22Rv1 (cell line): Measurements from ENCODE around the gene ACLY.
"Not testable (repeated sequence)": the region's sequence is repeated elsewhere in the genome, so short reads cannot be mapped to it uniquely, and the experiment has no call there.

Experiments used
- H3K27ac ChIP-seq: fragments of 450-650 bp; 2 replicates; pipeline ENCODE4 v1.5.1; 2017
- ZFX ChIP-seq: fragments of 450-650 bp; IDR thresholded peaks from 2 replicates; pipeline ENCODE4 v1.6.1; 2017; ENCODE audit warnings: antibody characterized with exemption, borderline replicate concordance
- TF ChIP-seq, protein P1 (sequence below): fragments of 450-650 bp; IDR thresholded peaks from 2 replicates; pipeline ENCODE4 v1.5.1; 2017; ENCODE audit warnings: mild to moderate bottlenecking

The ACLY gene

DNA sequence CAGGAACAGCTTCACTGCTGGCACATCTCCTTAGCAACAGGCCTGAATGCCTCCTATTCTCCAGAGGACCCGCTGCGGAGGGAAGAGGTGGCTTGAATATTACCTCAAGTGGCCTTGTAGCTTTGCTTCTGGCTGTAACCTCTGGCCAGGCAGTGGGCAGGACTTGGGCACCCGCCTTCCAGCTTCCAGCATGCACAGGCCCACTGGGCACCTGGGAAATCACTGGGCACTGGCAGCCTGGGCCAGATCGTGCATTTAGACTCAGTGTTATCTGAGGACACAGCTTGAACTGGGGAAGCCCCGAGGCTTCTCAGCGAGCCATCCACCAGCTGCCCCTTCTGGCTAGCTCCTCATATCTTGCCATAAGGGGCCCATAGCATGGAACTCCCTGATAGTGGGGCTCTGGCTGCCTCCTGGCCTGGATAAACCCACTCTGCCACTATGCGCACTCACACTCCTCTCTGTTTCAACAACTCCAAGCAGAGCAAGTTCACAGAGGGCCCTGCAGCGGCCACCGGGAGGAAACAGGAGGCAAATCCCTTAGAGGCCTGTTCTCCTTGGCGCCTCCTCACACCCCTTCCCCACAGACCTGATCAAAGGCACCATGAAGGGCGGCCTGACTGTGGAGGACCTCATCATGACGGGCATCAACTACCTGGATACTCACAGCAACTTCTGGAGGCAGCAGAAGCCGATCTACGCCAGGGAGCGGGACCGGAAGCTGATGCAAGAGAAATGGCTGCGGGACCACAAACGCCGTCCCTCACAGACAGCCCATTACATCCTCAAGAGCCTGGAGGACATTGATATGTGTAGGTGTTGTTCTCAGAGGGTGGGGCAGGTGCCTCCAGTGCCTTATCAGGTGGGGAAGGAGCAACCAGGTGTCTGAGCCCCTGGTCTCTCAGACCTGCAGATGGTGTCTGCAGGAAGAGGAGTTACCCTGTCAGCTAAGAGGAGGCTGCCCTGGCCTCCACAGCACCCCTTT lies 19.5 kb upstream of the ACLY start:
- no peak for TF ChIP-seq ZFX
- TF ChIP-seq, protein P1, sequence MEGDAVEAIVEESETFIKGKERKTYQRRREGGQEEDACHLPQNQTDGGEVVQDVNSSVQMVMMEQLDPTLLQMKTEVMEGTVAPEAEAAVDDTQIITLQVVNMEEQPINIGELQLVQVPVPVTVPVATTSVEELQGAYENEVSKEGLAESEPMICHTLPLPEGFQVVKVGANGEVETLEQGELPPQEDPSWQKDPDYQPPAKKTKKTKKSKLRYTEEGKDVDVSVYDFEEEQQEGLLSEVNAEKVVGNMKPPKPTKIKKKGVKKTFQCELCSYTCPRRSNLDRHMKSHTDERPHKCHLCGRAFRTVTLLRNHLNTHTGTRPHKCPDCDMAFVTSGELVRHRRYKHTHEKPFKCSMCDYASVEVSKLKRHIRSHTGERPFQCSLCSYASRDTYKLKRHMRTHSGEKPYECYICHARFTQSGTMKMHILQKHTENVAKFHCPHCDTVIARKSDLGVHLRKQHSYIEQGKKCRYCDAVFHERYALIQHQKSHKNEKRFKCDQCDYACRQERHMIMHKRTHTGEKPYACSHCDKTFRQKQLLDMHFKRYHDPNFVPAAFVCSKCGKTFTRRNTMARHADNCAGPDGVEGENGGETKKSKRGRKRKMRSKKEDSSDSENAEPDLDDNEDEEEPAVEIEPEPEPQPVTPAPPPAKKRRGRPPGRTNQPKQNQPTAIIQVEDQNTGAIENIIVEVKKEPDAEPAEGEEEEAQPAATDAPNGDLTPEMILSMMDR = no peak
- H3K27ac ChIP-seq = no peak overlapping the region

DNA sequence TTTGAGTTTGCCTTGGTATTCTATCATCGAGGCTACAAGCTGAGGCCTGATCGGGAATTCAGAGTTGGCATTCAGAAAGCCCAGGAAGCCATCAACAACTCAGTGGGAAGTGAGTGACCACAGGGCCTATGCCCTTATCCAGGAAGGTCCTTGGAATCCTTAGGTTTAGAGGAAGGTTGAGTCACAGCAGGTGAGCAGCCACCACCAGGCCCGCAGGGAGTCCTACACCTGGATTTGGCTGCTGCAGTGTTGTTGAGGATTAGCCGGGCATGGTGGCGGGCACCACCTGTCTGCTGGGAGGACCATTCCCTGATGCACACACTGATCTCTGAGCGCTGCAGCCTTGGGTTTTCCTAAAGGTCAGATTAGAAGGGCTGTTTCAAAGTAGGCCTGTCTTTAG lies 16.9 kb upstream of the ACLY start:
- TF ChIP-seq, protein P1 = no peak
- TF ChIP-seq ZFX = no peak
- no peak overlapping the region for H3K27ac ChIP-seq

DNA sequence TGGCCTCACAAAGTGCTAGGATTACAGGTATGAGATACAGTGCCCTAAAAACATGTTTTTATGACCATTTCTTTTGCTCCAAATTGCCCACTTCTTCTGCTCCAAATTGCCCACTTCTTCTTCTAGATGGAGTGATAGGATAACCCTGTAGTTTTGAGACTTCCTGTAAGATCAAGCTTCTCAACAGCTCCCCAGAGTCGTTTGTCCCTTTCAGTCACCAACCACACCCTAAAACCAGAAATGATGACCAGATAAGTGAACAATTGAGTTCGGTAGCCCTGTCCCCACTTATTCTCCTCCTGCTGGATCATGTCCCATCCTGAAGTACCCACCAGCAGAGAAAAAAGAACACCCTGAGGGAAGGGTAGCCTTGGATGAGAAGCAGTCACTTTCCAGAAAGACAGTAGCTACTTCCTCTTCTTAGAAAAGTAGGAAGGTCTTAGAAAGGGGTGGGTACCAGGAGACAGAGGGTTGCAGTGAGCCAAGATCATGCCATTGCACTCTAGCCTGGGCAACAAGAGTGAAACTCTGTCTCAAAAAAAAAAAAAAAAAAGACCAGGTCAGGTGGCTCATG lies 14.2 kb upstream of the ACLY start:
- TF ChIP-seq, protein P1 = no peak
- no peak for TF ChIP-seq ZFX
- H3K27ac ChIP-seq = no peak overlapping the region

DNA sequence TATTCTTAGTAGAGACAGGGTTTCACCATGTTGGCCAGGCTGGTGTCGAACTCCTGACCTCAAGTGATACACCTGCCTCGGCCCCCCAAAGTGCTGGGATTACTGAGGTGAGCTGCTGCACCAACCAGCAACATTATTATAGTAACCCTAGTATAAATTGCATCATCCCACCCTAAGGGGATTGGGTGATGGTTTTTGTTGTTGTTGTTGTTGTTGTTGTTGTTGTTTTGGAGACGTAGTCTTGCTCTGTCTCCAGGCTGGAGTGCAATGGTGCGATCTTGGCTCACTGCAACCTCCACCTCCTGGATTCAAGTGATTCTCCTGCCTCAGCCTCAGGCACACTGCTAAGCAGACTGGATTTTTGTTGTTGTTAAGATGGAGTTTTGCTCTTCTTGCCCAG lies 13.0 kb upstream of the ACLY start:
- H3K27ac ChIP-seq = not testable (repeated sequence)

DNA sequence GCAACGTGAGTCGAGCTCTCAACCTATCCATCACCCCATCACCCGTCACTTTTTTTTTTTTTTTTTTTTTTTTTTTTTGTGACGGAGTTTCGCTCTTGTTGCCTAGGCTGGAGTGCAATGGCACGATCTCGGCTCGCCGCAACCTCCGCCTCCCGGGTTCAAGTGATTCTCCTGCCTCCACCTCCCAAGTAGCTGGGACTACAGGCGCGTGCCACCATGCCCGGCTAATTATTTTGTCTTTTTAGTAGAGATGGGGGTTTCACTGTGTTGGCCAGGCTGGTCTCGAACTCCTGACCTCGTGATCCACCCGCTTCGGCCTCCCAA lies 12.0 kb upstream of the ACLY start:
- H3K27ac ChIP-seq = peak overlapping the region; percentile 92

DNA sequence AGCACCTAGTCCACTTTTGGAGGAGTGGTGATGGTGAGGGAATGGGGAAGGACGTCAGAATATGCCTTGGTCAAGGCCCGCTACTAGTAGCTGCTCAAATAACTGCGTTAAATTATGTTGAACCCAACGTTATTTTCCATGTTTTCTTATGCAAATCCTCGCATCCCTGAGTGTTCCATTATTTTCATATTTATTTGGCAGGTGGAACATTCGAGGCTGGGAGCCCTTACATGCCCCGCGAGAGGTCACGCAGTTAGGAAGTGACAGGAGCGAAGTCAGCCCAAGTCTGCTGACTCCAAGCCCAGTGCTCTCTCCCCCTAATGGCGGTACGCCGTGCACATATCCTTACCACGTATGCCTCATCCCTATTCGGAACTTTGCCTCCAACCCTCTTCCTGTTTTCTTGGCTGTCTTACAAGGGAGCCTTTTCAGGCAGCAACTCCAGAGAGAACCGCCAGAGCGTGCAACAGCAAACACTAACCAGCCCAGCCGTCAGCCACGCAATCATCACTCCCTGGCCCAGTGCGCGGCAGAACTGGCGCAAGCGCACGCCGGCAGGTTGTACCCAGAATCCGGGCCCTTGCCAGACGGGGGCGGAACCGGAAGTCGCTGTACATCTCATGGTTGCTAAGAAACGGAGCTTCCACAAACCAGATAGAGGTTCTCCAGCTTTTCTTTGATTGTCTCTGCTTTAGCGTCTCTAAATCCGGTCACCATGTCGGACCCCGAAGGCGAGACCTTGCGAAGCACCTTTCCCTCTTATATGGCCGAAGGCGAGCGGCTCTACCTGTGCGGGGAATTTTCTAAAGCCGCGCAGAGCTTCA lies 11.5 kb upstream of the ACLY start, which contains the start of gene ODAD4:
TSS of gene ODAD4 (plus strand) at position 609 of the 824 bp plus-strand sequence. CDS start at position 716, 107 bp downstream.
- H3K27ac ChIP-seq = peak within 1 kb of the TSS; percentile 92
- TF ChIP-seq, protein P1 = peak; percentile 56
- TF ChIP-seq ZFX = no peak

DNA sequence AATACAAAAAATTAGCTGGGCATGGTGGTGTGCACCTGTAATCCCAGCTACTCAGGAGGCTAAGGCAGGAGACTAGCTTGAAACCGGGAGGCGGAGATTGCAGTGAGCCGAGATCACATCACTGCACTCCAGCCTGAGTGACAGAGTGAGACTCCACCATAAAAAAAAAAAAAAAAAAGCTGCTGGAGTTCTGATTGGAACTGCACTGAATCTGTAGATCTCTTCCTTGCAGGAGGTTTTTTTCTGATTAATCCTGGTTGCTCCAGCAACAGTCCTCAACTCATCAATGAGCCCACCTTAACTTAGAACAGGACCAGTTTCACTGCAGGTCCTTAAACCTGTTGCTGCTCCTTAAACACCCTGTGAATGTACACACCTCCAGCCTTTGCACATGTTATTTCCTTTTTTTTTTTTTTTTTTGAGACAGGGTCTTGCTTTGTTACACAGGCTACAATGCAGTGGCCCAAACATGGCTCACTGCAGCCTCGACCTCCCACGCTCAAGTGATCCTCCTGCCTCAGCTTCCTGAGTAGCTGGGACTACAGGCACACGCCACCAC lies 10.0 kb upstream of the ACLY start:
- TF ChIP-seq, protein P1 = no peak
- peak overlapping the region; percentile 92 for H3K27ac ChIP-seq
